ENCODE results near the gene FHIT.
A peak's percentile ranks its signal among the peaks of the same experiment; 100 is the strongest.

Gene FHIT

DNA sequence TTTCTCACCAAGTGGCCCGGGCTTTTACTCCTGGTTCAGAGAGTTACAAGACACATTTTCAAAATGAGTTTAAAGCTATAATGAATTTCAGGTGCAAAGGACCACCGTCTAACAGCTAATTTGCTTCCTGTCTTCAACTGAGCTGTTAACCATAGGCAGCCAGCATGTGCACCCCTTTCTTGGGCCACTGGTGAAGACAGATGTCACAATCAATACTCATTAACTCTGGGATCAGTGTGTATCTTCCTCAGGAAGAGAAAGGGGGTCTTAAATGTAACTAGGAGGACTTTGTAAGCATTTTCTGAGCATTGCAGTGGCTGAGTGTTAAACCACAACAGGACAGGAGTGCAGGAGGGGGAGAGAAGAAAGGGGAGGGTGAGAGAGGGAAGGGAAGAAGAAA lies 1450.8 kb downstream of the FHIT start:
- no peak for DNase-seq

DNA sequence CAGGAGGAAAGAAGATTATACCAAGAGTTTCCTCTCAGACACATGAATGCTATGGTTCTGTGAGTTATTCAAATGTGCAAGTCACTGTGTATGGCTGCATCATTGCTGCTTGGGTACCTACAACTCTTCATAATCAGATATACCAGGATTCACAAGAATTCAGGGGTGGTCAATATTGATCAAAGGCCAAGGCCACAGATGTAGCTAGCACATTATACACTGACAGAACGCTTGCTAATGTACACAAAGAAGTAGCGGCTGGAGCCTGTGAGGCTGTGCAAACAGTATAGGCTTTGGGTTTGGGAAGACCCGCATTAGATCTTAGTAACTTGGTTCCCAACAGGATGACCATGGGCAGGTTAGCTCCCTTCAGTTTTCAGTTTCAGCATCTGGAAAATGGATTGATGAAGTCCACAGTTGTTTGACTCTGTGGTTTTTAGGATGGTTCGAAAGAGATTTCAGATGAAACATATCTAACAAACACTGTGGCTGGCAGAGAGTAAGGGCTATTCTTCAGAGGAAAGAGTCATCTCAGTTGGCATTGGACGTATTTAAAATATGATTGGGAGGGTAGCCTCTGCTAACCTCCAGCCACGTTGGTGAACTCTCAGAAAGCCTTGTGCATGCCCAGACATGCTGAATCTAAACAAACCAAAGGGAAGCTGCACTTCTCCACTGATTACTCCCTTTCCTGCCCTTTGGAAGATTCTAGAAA lies 1452.7 kb downstream of the FHIT start:
- no peak for DNase-seq

DNA sequence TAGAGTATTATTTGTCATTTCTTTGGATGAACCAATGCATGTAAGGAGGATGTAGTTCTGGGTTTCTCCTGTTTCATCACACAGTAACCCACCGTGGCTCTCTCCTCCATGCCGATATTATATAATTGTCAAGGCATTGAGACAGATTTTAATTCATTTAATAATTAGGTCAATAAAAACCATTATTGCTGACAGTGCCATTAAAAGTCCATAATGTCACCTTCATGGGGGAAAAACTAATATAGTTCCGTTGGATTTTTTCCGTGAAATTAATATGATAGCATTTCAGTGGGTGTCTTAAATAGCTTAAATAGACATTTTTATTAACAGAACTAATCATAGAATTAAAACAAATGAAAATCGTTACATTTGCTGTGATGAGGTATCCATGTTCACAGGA lies 1453.7 kb downstream of the FHIT start:
- no peak for DNase-seq

DNA sequence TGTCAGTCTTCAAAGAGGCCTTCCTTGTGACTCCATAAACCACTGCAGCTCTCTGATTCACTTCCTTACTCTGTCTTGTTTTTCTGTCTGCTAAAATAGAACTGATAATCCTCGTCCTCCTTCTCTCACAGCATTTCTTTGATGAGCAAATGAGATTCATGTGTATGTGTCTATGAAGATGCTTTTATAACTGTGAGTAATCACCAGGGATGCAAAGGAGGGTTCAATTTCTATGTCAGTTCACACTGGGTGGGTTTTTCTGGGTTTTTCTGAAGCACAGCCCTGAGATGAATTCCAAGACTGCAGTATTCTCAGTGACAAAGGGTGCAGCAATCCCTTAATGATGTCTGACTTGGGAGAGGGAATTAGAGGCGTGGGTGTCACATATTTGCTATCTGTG lies 1454.8 kb downstream of the FHIT start:
- DNase-seq: no peak

DNA sequence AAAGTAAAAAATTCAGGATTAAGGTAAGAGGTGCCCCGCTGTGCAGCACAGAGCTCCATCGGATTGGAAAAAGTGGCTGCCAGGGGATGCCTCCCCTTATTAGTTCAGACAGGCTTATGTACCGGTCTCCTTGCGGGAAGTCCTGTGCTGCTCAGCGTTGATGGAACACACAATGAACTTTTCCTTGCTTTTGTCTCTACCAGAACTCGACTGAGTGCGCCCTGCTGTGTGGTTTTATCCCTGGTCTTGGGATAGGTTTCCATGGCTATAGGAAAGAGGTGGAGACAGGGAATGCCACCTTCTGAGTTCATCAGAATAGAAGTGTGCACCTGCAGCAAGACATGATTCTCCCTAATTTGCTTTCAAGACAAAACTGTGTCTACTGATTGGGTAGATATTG lies 1455.5 kb downstream of the FHIT start:
- no peak for DNase-seq

DNA sequence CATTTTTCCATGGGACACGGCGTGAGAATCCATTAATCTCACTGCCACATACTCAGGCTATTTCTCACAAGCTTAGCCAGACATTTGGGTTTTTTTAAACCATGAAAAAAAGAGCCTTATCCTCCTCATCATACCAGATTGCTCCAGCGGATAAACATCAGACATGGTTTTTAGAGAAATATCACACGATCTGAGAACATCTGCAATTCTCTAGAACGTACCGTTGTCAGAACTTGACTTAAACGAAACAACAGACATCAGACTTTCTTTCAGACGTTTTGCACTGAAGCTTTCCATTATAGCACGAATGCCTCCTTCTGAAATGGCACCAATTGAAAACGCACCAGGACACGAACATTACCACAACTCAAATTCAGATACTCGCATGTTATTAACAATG lies 1457.3 kb downstream of the FHIT start:
- no peak for DNase-seq

DNA sequence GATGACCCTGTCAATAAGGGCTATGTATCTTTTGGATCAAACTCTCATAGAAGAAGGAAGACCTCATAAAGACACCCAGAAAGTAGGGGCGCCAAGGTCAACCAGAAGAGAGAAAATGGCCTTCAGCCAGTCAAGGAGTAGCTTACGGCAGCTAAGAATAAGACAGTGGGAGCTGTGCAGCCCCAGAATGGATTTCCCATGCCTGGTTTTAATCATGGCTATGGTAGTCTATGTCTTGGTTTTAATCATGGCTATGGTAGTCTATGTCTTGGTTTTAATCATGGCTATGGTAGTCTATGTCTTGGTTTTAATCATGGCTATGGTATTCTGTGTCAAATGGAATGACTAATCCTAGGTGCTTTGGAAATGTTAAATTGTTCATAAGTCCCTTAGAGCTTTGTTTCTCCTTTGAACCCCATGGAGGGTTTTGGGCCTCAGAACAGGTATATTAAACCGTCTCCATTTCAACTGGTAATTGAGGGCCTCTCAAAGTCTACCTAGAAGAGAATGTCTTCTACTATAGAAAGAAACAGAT lies 1459.4 kb downstream of the FHIT start:
- DNase-seq: no peak

DNA sequence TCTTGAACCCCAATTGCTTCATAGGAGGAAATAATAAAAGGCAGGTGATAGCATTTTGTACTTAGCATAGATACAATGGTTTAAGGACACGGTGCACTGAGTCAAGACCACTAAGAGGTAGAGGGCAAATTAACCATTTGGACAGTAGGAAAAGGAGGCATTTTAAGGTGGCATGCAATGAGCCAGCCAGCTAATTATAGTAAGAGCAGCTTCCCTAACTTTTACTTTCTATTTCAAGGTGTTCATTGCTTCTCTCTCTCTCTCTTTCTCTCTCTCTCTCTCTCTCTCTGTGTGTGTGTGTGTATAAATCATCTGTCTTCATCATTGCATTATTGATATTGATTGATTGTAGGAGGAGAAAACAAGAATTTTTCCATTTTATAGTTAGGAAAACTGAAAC lies 1461.0 kb downstream of the FHIT start:
- DNase-seq: no peak

DNA sequence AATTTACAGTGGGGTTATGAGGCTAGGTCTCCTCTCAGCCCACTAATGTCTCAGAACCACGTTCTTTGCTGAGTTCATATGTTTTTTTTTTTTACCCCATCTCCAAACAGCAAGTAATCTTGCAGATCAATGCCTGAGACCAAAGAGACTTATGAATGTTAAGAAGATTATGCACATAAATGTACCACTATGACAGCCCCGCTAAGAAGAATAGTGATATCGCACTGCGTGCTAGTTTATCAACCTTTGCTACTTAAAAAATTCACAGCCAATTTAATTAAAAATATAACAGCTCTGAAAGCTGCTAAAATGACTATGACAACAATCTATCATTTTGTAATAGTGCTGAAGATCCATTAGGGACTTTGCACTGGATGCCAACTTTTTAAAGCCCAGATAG lies 1462.5 kb downstream of the FHIT start:
- no peak for DNase-seq

DNA sequence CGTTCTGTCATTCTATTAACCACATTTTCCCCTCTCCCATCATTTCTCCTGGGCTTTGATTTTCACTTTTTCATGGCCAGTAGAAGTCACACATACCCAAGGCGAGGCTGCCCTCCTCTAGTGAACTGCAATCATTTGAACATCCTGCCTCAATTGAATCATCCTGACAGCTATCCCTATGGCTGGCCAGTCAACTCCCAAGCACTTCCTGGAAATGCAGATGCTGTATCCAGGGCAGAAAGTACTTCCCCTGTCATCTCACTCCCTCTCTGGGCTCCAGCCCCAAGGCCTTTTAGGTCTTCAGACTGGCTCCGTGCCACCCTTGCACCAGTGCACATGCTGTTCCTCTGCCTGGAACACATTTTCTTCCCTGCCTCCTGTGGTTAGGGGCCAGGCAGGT lies 1463.1 kb downstream of the FHIT start:
- no peak for DNase-seq

DNA sequence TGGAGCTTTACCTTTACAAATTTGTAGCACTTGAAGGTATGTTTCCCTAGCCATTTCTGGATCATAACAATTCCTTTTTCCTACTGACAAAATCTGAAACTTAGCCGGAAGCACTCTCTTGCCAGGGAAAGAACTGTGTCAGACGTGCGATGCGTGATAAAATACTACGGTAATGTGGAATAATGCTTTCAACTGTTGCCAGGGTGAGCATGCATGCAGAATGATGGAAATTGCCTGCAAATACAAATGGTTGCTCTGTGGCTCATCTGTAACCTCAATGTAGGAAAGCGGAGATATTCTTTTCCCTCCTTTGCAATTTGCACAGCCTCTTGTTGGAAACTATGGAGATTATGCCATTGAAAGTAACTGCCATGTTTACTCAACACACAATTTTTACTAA lies 1464.9 kb downstream of the FHIT start:
- DNase-seq: no peak

DNA sequence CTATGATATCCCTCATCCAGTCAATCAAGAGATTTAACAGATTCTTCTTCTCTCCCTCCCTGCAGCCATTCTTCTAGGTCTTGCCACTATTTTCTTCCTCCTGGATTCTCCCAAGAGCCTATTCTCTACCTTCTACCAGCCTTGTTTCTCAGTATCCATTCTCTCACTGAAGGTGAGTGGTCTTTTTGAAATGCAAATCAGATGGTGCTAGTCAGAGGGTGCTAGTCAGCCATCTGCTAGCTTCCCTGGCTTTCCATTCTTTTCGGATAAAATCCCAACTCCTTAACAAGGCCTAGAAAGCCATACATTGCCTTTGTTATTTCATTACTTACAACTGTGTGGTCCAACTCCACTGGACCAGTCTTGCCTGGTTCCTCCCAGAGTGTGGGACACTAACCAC lies 1467.1 kb downstream of the FHIT start:
- DNase-seq: no peak

DNA sequence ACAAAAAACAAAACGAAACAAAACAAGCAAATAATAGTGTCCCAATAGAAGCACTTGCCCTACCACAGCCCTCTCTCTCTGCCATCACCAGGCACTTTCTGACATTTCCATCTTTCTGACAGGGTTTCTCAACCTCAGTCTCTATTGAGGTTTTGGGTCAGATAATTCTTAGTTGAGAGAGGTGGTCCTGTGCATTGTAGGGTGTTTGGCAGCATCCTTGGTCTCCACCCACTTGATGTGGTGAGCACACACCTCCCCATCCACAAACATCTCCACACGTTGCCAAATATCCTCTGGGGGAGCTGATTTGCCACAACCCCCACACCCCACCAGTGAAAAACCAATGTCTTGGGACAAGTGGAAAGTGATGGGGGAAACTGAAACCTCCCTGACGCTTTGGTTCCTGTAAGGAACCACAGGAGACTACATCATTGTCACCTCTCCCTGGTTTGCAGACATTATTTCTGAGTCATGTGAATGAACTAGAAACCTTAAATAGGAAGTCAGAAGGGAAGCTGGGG lies 1467.7 kb downstream of the FHIT start:
- DNase-seq: peak; percentile 57

DNA sequence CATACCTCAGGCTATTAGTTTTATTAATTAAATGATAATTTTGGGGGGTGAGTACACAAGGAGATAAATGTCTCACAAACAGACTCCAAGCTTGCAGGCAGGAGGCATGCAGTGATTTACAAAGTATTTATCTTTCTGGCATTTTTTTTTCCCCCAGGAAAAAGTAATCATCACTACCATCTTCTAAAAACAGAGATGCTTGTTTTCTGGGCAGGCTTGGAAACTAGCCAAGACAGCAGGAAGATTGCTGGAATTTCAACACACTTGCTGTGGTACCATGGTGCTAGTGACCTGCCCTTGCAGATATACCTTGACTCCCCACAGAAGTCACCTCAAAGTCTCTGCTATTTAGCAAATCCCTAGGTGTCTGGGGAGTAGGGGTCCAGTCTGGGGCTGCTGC lies 1468.6 kb downstream of the FHIT start:
- DNase-seq: no peak

DNA sequence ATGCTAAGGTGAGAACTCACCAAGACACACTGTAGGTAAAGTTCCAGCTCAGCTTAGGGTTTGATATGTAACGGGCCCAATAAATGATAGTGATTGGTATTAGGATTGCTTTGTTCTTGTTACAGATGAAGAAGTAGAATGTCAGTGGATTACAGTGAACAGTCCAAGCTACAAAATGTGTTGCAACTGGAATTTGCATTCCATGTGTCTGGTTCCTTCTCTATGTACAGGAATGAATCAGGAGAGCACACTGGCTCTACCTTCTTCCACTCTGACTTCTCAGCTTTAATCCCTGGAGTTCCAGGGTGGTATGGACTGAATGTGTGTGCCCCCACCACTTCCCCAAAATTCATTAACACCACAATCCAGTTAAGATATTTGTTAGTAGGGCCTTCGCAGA lies 1471.0 kb downstream of the FHIT start:
- DNase-seq: no peak

DNA sequence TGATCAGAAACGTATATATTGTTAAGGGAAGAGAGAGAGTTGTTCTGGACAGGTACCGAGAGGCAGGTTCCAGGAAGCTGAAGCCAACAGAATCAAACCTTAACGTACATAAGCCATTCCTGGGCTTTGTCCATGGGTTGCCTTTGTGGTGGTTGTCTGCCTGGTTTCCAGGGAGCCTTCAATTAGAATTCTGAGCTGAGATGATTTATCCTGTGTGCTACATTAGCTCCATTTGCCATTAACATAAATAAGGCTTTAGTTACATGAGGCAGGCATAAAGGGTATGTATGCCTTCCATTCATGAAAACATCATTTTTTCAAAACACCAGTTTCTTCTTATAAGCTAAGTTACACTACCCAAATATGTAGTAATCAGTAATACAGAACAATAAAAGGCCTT lies 1472.0 kb downstream of the FHIT start:
- no peak for DNase-seq

DNA sequence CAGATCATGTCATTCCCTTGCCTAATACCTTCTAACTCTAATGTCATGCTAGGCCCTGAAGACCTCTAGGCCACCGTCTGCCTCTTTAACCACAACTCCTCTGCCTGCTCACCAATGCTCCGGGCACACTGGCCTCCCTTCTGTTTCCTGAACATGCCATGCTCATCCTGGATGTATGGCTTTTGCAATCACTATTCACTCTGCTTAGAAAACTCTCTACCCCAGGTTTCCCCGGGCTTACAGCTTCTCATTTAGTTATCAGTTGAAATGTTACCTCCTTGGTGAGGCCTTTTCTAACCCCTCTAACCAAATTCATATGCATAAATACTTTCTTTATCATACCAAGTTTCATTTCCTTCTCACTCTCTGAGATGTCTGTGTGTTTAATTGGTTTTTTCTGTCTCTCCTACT lies 1473.6 kb downstream of the FHIT start:
- no peak for DNase-seq

DNA sequence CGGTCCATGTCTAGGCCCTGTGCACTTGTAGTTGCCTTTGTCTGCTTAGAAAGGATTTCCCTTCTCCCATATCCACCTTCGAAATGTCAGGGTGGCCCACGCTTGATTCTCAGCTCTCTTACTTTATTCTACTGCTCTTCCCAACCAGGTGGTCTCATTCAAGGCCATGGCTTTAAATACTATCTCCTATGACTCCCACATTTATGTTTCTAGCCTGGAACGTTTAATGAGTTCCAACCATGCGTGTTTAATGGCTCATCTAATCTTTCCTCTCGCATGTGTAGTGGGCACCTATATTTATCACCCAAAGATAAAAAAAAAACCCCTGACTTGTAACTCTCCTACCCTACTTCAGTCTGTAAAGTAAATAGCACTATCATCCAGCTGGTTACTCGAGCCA lies 1474.2 kb downstream of the FHIT start:
- no peak for DNase-seq

DNA sequence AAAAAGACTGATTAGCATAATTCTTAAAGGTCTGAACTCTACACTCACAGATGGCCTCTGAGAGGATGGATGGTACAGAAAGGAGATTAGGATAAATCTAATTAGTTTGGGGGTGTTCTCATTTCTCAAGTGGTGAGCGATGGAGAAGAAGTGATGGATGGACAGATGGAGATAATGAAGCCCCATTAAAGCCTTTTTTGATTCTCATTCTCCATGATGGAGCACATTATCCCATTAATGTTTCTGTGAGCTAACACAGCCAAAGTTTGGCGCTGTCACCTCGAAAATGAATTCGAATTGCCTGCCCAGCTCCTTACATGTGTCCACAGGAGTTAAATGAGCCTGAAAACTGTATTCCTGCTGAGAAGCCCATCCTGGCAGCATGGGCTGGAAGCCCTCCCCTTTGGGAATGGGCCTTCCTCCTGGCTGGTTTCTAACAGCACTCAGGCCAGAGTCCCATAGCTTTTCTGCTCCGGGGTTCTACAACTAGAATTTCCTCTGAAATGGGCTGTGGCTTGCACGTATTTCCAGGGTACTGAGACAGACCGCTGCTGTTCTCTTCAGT lies 1475.4 kb downstream of the FHIT start:
- no peak for DNase-seq

DNA sequence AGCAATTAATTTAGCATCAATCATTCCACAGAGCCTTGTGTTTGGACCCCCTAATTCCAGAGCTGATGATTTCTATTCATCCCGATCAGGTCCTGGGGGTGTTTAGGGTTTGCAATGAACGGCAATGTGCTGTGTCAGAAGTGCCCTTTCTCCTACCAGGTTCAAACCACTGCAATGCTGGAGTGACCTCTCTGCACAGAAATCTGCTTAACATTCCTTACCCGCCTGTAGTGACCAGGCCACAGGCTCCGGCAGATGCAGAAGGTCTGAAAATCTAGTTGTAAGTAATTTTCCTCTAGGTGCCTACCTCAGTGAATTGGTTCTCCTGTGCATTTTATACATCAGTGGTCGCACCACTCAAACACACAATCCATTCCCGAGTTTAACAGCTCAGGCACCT lies 1476.1 kb downstream of the FHIT start:
- DNase-seq: no peak

DNA sequence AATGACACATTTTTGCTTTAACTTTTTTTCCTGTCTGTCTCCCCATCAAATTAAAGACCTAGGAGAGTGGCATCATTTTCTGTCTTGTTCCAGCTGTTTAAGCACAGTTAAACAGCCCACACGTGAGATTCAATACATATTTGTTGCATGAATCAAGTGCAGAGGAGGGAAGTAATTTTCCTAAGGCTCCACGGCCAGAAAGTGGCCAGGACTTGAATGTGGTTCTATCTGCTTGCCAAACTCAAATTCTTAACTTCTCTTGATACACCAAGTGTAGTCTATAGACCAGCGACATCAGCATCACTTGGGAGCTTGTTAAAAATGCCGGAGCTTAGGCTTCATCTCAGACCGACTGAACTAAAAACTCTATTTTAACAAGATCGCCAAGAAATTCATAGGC lies 1476.6 kb downstream of the FHIT start:
- no peak for DNase-seq

DNA sequence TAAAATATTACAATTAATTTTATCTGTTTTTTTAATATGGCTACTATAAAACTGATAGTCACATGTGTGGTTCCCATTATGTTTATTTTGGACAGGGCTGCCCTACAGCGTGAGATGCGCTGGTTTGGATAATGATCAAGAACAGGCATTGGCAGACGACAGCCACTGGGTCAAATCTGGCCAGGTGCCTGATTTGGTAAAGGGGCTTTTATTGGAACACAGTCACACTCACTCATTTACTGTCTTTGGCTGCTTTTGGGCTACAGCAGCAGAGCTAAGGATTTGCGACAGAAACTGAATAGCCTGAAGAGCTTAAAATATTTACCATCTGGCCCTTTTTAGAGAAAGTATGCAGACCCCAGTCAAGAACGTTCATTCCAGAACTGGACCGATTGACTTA lies 1477.3 kb downstream of the FHIT start:
- DNase-seq: no peak

DNA sequence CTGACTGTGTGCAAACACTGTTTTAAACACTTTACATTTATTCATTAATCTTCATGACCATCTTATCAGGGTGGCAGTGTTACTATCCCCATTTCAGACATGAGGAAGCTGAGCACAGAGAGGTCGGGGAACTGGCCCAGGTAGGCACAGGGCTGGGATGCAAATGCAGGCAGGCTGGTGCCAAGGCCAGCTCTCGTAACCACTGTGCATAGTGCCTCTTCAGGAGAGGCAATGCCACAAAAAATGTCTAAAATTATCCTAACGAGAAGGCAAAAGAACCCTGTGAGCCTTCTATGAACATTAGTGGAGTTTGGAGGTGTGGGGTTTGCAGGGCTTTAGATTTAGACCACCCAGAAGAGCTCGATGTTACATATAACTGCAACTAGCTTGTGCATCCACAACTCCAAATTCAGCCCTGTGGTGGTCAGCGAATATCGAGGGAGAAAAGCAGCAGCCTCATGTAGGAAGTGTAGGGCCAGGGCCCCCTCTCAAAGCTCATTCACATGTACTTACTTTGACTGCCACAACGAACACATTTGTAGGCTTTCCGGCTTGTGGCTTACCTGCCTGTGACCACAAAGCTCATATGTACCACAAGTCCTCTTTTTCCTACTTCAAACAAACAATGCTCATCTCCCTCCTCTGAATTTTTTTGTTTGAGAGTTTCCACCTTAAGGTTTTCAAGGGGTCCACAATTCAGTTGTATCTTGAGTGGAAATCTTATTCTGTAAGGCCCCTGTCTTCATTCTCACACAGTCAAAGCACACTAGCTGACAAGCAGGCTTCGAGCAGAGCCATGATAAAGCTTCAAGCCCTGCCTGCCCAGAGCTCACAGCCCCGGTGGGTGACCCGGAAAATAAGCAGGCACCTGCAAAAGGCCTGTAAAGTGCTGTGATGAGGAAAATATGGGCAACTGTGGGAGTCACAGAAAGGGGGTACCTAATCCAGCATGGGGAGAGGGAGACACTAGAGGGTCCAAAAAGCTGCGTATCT lies 1478.5 kb downstream of the FHIT start:
- peak; percentile 56 for DNase-seq
